OCI-LY1 (cell line): ENCODE results near the gene STK32B.

Experiments
- H2AFZ ChIP-seq: fragments of 200-600 bp; sonication (generic), shearing (Covaris generic); 2 replicates; pipeline ENCODE4 v1.6.0; 2014; ENCODE audit warnings: antibody characterized with exemption, mild to moderate bottlenecking, low read length
- H3F3A ChIP-seq: fragments of 200-600 bp; sonication (generic), shearing (Covaris generic); 2 replicates; pipeline ENCODE4 v1.6.0; 2014; ENCODE audit warnings: mild to moderate bottlenecking, antibody characterized with exemption, low read length, moderate library complexity; ENCODE audit not compliant: insufficient read depth
- H3K27ac ChIP-seq: fragments of 200-600 bp; sonication (generic); 2 replicates; pipeline ENCODE4 v1.5.1; 2014; ENCODE audit warnings: low read length, mixed run types, mild to moderate bottlenecking, low read depth; ENCODE audit not compliant: poor library complexity, severe bottlenecking
- H3K27me3 ChIP-seq: fragments of 200-600 bp; sonication (generic); 2 replicates; pipeline ENCODE4 v1.6.0; 2014; ENCODE audit warnings: antibody characterized with exemption, mild to moderate bottlenecking, low read length, moderate library complexity; ENCODE audit not compliant: insufficient read depth
- H3K36me3 ChIP-seq: fragments of 200-600 bp; sonication (generic); 2 replicates; pipeline ENCODE4 v1.6.1; 2014; ENCODE audit warnings: mild to moderate bottlenecking, antibody characterized with exemption, low read length, moderate library complexity, mixed read lengths; ENCODE audit not compliant: insufficient read depth
- H3K4me1 ChIP-seq: fragments of 200-600 bp; sonication (generic); 2 replicates; pipeline ENCODE4 v1.5.1; 2014; ENCODE audit warnings: mild to moderate bottlenecking, low read length, moderate library complexity; ENCODE audit not compliant: insufficient read depth, severe bottlenecking
- H3K4me2 ChIP-seq: fragments of 200-600 bp; sonication (generic), shearing (Covaris generic); 2 replicates; pipeline ENCODE4 v1.6.1; 2014; ENCODE audit warnings: low read length
- H3K4me3 ChIP-seq: fragments of 200-600 bp; sonication (generic); 2 replicates; pipeline ENCODE4 v1.5.1; 2014; ENCODE audit warnings: low read length, low read depth, mild to moderate bottlenecking, mixed read lengths; ENCODE audit not compliant: poor library complexity, severe bottlenecking
- H3K79me2 ChIP-seq: fragments of 200-600 bp; shearing (Covaris generic); 2 replicates; pipeline ENCODE4 v1.6.1; 2016; ENCODE audit warnings: mixed run types, low read length, mixed read lengths; ENCODE audit not compliant: insufficient read depth
- H3K9ac ChIP-seq: fragments of 200-600 bp; sonication (generic), shearing (Covaris generic); 2 replicates; pipeline ENCODE4 v1.6.1; 2014; ENCODE audit warnings: mild to moderate bottlenecking, low read length, mixed read lengths
- H3K9me2 ChIP-seq: fragments of 200-600 bp; sonication (generic), shearing (Covaris generic); 2 replicates; pipeline ENCODE4 v1.6.1; 2014; ENCODE audit warnings: low read depth, mild to moderate bottlenecking, low read length, mixed read lengths
- H3K9me3 ChIP-seq: fragments of 200-600 bp; shearing (Covaris generic); 2 replicates; pipeline ENCODE4 v1.6.1; 2014; ENCODE audit warnings: low read length, mixed read lengths
- H4K20me1 ChIP-seq: fragments of 200-600 bp; sonication (generic), shearing (Covaris generic); 2 replicates; pipeline ENCODE4 v1.6.0; 2016; ENCODE audit warnings: mild to moderate bottlenecking, low read length; ENCODE audit not compliant: insufficient read depth
- CTCF ChIP-seq: fragments of 200-600 bp; sonication (generic), shearing (Covaris generic); IDR thresholded peaks from 2 replicates; pipeline ENCODE4 v1.5.1; 2017; ENCODE audit warnings: mild to moderate bottlenecking, antibody characterized with exemption, low read length, moderate library complexity, mixed read lengths
- EZH2 ChIP-seq: fragments of 200-600 bp; sonication (generic), shearing (Covaris generic); IDR thresholded peaks from 2 replicates; pipeline ENCODE4 v1.8.0; 2017; ENCODE audit warnings: borderline replicate concordance, mixed run types, mild to moderate bottlenecking, antibody characterized with exemption, low read length, moderate library complexity, mixed read lengths

Gene STK32B

GRCh38 chr4:5547651-5548249 is 496.5 kb downstream of the STK32B start:
- Histone ChIP-seq H3K4me1 (no peaks in the 10 kb centered on the region), H3K79me2 (no peaks in the 10 kb centered on the region), H3K27ac (no peak overlapping the region), H3K36me3 (no peaks in the 10 kb centered on the region), H2AFZ (no peak overlapping the region), H3F3A (no peaks in the 10 kb centered on the region), H4K20me1 (no peaks in the 10 kb centered on the region), H3K9me2 (no peaks in the 10 kb centered on the region), H3K27me3 (no peaks in the 10 kb centered on the region), H3K9ac (no peak overlapping the region), H3K4me3 (no peak overlapping the region), H3K4me2 (no peak overlapping the region), H3K9me3 (no peaks in the 10 kb centered on the region)
- TF ChIP-seq EZH2: no peak
- TF ChIP-seq CTCF: no peak
